Measurements from ENCODE around the gene ABHD16A. TPM values are rescaled to one million over a fixed set of nuclear protein-coding genes. Genes with fewer than 3 reads are reported as not detected.

Gene ABHD16A
- total and polyA plus RNA-seq, 7 donors: 26.6 to 56.6 (median 34.4) TPM

DNA sequence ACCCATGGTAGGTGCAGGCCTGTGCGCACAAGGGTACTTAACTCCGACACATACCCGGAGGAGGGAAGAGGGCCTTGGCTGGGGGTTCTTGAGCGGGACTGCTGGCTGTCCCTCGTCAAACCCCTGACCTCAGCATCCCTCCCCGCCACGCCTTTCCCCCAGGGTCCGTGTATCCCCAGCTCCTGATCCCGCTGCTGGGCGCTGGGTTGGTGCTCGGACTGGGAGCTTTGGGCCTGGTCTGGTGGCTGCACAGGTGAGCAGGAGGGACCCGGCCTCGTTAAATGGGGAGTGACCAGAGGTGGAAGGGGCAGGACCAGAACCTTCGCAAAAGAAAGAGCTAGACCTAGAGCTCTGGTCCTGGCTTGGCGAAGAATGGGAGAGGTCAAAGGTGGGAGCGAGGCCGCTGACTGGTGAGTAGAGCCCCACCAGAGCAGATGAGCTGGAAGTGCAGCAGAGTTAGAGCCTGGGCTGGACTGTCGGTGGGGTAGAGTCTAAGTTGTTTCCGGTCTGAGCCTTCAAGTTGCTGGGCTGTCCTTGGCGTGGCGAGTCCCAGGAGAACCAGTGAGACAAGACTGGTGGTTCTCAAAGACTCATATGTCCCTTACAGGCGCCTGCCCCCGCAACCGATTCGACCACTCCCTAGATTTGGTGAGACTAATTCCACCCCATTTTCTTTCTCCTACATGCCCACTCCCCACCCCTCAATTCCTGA is 21.0 kb upstream of the ABHD16A start:
- DNase-seq (peak in 1 of 2 donors; percentile 66), ATAC-seq (no peak)
- H3K4me1 ChIP-seq: peaks cover 6% of the 10 kb centered on the region
- WGBS, 3 donors: 77 to 84% (median 83%) methylated on average over 23 to 25 of the region's 25 CpGs
- H3K27me3 ChIP-seq (ENCODE audit: insufficient read depth in 3 of 3, low read length in 2 of 3): no peaks in the 10 kb centered on the region
- no peak overlapping the region for H3K27ac ChIP-seq
- no peak overlapping the region for H3K4me3 ChIP-seq
- peaks cover 0 to 16% of the 10 kb centered on the region in 2 donors for H3K36me3 ChIP-seq (ENCODE audit: insufficient read depth in 1 of 2, low read depth in 1 of 2)
- TF ChIP-seq, protein P1, sequence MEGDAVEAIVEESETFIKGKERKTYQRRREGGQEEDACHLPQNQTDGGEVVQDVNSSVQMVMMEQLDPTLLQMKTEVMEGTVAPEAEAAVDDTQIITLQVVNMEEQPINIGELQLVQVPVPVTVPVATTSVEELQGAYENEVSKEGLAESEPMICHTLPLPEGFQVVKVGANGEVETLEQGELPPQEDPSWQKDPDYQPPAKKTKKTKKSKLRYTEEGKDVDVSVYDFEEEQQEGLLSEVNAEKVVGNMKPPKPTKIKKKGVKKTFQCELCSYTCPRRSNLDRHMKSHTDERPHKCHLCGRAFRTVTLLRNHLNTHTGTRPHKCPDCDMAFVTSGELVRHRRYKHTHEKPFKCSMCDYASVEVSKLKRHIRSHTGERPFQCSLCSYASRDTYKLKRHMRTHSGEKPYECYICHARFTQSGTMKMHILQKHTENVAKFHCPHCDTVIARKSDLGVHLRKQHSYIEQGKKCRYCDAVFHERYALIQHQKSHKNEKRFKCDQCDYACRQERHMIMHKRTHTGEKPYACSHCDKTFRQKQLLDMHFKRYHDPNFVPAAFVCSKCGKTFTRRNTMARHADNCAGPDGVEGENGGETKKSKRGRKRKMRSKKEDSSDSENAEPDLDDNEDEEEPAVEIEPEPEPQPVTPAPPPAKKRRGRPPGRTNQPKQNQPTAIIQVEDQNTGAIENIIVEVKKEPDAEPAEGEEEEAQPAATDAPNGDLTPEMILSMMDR (IDR thresholded peaks at IDR 0.05): no peak
- no peaks in the 10 kb centered on the region for H3K9me3 ChIP-seq
- intact Hi-C loops (cut with DNase I): no loop called here

DNA sequence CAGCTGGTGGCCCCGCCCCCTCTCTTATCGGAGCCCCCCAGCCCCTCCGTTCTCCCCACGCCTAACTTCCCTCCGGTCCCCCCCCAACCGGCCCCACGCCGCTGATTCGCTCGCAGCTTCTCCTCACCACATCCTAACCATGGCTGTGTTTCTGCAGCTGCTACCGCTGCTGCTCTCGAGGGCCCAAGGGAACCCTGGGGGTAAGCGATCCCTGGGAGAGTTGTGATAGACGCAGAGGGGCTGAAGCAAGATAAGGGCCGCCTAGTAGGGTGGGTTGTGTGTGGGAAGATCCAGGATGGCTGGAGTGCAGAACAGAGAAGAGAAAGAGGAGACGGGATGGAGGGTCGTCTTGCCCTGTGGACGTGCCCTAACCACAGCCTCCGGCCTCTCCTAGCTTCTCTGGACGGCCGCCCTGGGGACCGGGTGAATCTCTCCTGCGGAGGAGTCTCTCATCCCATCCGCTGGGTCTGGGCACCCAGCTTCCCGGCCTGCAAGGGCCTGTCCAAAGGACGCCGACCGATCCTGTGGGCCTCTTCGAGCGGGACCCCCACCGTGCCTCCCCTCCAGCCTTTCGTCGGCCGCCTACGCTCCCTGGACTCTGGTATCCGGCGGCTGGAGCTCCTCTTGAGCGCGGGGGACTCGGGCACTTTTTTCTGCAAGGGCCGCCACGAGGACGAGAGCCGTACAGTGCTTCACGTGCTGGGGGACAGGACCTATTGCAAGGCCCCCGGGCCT is 20.3 kb upstream of the ABHD16A start, which contains the start of gene MPIG6B:
Gene MPIG6B, plus strand, starts transcription at position 129 of the 735 bp plus-strand sequence. Its CDS starts 11 bp downstream, at position 140.
- Histone ChIP-seq H3K4me3 (no peak within 1 kb of the TSS), H3K9me3 (no peaks in the 10 kb centered on the region), H3K36me3 (ENCODE audit: insufficient read depth in 1 of 2, low read depth in 1 of 2) (peaks cover 0 to 16% of the 10 kb centered on the region in 2 donors), H3K27ac (no peak within 1 kb of the TSS), H3K27me3 (ENCODE audit: insufficient read depth in 3 of 3, low read length in 2 of 3) (no peaks in the 10 kb centered on the region), H3K4me1 (no peaks in the 10 kb centered on the region)
- TF ChIP-seq, protein P1 (IDR thresholded peaks at IDR 0.05): no peak
- 67 to 72% (median 69%) methylated on average over 44 to 46 of the region's 46 CpGs for WGBS, 3 donors
- no peak for ATAC-seq
- DNase-seq: no peak
- intact Hi-C loops (cut with DNase I): no loop called here

DNA sequence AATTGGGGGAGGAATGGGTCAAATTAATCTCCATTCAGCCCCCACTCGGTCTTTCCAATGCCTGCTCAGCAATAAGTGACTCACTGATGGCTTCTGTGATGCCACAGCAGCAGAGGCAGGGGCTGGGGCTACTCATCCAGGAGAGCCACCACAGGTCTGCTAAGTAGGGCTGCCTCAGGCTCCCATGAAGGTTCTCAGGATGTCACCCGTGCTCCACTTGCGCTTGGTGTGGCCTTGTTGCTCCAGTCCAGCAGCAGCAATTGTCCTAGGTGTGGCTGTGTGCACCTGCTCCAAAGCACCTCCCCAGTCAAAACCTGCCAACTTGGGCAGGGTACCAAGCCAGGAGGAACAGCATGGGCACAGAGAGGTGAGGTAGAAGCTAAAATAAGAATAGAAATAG is 19.0 kb upstream of the ABHD16A start:
- TF ChIP-seq, protein P1 (IDR thresholded peaks at IDR 0.05): no peak
- Histone ChIP-seq H3K27me3 (ENCODE audit: insufficient read depth in 3 of 3, low read length in 2 of 3) (no peaks in the 10 kb centered on the region), H3K9me3 (no peaks in the 10 kb centered on the region), H3K4me1 (no peaks in the 10 kb centered on the region), H3K36me3 (ENCODE audit: insufficient read depth in 1 of 2, low read depth in 1 of 2) (peaks cover 0 to 9% of the 10 kb centered on the region in 2 donors), H3K27ac (no peak overlapping the region), H3K4me3 (no peak overlapping the region)
- ATAC-seq (no peak), DNase-seq (no peak)
- intact Hi-C loops (cut with DNase I): no loop called here
- 82 to 92% (median 88%) methylated on average over 3 of the region's 3 CpGs for WGBS, 3 donors

DNA sequence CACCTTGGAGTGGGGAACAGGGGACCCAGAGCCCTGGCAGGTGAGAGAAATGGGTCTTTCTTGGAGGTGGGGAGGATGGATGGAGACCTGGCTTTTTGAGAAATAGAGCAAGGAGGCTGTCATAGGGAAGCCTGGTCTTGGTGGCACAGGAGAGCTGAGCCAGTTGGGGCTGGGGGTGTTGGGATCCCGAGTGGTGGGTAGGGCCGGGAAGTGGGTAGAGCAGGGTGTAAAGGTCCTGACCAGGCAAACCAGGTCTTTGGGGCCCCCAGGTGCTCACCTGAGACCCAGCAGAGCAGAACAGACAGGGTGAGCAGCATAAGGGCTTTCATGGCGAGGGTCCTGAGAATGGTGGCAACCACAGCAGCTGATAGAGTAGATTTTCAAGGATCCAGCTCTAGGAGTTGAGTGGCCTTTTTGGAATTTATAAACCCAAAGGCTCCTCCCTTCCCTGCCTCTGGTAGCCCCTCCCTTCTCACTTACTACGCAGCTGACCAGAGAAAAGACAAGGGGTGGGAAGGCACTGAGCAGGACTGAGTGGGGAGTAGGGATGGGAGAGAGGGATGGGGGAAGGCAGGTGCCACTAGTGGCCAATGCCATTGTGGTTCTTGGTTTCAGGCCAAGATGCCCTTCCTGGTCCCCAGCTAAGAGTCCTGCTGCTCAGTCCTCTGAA is 18.4 kb upstream of the ABHD16A start, which contains the start of gene LY6G6C:
Gene LY6G6C, minus strand, starts transcription at position 396 of the 670 bp plus-strand sequence. Its CDS starts 67 bp downstream, at position 329.
- H3K27ac ChIP-seq: no peak within 1 kb of the TSS
- 86 to 100% (median 98%) methylated on average over 4 of the region's 4 CpGs for WGBS, 3 donors
- no peak for ATAC-seq
- H3K4me1 ChIP-seq: no peaks in the 10 kb centered on the region
- intact Hi-C loops (cut with DNase I): no loop called here
- peaks cover 0 to 2% of the 10 kb centered on the region in 2 donors for H3K36me3 ChIP-seq (ENCODE audit: insufficient read depth in 1 of 2, low read depth in 1 of 2)
- H3K4me3 ChIP-seq: no peak within 1 kb of the TSS
- no peaks in the 10 kb centered on the region for H3K27me3 ChIP-seq (ENCODE audit: insufficient read depth in 3 of 3, low read length in 2 of 3)
- TF ChIP-seq, protein P1 (IDR thresholded peaks at IDR 0.05): no peak
- no peaks in the 10 kb centered on the region for H3K9me3 ChIP-seq
- no peak for DNase-seq
